Measurements from ENCODE around the gene COL11A2.

DNA sequence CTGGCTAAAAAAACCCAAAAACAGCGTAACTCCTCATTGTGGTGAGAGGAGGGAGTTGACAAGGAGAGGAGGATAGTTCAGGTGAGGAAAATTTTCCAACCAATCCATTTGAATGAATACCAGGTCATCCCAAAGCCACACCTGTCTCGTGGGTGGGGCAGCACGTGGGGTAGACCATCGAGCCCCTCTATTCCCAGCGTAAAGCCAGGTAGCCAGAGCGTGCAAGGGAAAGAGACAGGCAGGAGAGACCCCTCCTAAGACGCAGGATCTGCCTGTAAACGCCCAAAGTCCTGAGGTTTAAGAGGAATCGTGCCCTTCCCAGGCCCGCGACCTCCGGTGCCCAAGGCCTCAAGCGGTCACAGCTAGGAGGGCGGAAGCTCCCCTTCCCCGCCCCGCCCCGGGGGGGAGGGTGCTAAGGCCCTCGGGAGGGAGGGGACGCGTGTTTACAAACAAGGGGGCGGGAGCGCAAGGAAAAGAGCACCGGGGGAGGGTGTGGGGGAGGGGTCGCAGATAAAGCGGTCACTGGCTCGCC is 7.5 kb upstream of the COL11A2 start:
- TF ChIP-seq MYBL2 (CRISPR knock-in tag; IDR thresholded peaks at IDR 0.05) (no peak), TEAD1 (CRISPR knock-in tag; IDR thresholded peaks at IDR 0.05) (no peak)
- TF ChIP-seq, protein P1, sequence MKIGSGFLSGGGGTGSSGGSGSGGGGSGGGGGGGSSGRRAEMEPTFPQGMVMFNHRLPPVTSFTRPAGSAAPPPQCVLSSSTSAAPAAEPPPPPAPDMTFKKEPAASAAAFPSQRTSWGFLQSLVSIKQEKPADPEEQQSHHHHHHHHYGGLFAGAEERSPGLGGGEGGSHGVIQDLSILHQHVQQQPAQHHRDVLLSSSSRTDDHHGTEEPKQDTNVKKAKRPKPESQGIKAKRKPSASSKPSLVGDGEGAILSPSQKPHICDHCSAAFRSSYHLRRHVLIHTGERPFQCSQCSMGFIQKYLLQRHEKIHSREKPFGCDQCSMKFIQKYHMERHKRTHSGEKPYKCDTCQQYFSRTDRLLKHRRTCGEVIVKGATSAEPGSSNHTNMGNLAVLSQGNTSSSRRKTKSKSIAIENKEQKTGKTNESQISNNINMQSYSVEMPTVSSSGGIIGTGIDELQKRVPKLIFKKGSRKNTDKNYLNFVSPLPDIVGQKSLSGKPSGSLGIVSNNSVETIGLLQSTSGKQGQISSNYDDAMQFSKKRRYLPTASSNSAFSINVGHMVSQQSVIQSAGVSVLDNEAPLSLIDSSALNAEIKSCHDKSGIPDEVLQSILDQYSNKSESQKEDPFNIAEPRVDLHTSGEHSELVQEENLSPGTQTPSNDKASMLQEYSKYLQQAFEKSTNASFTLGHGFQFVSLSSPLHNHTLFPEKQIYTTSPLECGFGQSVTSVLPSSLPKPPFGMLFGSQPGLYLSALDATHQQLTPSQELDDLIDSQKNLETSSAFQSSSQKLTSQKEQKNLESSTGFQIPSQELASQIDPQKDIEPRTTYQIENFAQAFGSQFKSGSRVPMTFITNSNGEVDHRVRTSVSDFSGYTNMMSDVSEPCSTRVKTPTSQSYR (CRISPR knock-in tag; IDR thresholded peaks at IDR 0.05), result no peak
- TF ChIP-seq, protein P2, sequence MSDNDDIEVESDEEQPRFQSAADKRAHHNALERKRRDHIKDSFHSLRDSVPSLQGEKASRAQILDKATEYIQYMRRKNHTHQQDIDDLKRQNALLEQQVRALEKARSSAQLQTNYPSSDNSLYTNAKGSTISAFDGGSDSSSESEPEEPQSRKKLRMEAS (CRISPR knock-in tag; IDR thresholded peaks at IDR 0.05), result no peak
